Dermis microvascular lymphatic vessel endothelial cell (primary cell): ENCODE measurements around the gene VSIR. TPM values are rescaled to one million over a fixed set of nuclear protein-coding genes. Genes with fewer than 3 reads are reported as not detected.

Source experiments
- DNase-seq, 2 donors: peaks; one replicate each; pipeline versions ENCODE4 v3.0.0 to v3.0.0-alpha.2; 2010; ENCODE audit warnings: low read depth in 2 of 2
- total RNA-seq: library from RNA; depleted of rRNA; stranded (reverse); fragments of >200 nt; gene quantifications from 2 replicates; pipeline ENCODE4 v1.2.1, GENCODE V29; 2014

The VSIR gene
- total RNA-seq, 1 donor from 2014 or later = 12.2 TPM

- peak in 1 of 2 donors; percentile 15 for DNase-seq
These were observed 59.9 kb downstream of the VSIR start for GRCh38 chr10:71713135-71714030.

GRCh38 chr10:71712572-71713134 lies 60.7 kb downstream of the VSIR start:
- no peak for DNase-seq

GRCh38 chr10:71712170-71712569 lies 61.1 kb downstream of the VSIR start:
- DNase-seq = no peak

- DNase-seq = no peak
These were observed 62.2 kb downstream of the VSIR start for GRCh38 chr10:71711052-71711623.

- DNase-seq = no peak
These were observed 62.8 kb downstream of the VSIR start for GRCh38 chr10:71710519-71710918.

- no peak for DNase-seq
These were observed 64.1 kb downstream of the VSIR start for GRCh38 chr10:71708897-71709882.

- peak in 1 of 2 donors; percentile 41 for DNase-seq
These were observed 65.0 kb downstream of the VSIR start for GRCh38 chr10:71708301-71708703.

GRCh38 chr10:71707240-71707789 lies 66.0 kb downstream of the VSIR start:
- no peak for DNase-seq

GRCh38 chr10:71706216-71707121 lies 66.9 kb downstream of the VSIR start:
- DNase-seq = no peak

GRCh38 chr10:71705582-71705981 lies 67.7 kb downstream of the VSIR start:
- DNase-seq = no peak

GRCh38 chr10:71704816-71705215 lies 68.5 kb downstream of the VSIR start:
- no peak for DNase-seq

GRCh38 chr10:71703577-71703976 lies 69.7 kb downstream of the VSIR start:
- DNase-seq = no peak

- no peak for DNase-seq
These were observed 71.7 kb downstream of the VSIR start for GRCh38 chr10:71701496-71702132.

GRCh38 chr10:71700731-71701368 lies 72.5 kb downstream of the VSIR start:
- no peak for DNase-seq

GRCh38 chr10:71698737-71699136 lies 74.6 kb downstream of the VSIR start:
- no peak for DNase-seq

GRCh38 chr10:71697938-71698709 lies 75.2 kb downstream of the VSIR start:
- no peak for DNase-seq
